Subcutaneous abdominal adipose tissue (tissue), 5 donors: ENCODE results near the gene MAGEF1.

Source experiments
- H3K27ac ChIP-seq: one replicate; pipeline ENCODE4 v1.7.0; 2013; ENCODE audit warnings: low read depth, mild to moderate bottlenecking, inconsistent platforms, low read length, moderate library complexity
- H3K27me3 ChIP-seq, 5 donors: one replicate each; pipeline ENCODE4 v1.7.0; 2013; ENCODE audit warnings: low read length in 5 of 5, inconsistent platforms in 1 of 5; ENCODE audit not compliant: control insufficient read depth in 5 of 5, insufficient read depth in 4 of 5
- H3K36me3 ChIP-seq, 5 donors: one replicate each; pipeline ENCODE4 v1.7.0; 2013; ENCODE audit warnings: low read length in 5 of 5; ENCODE audit not compliant: control insufficient read depth in 5 of 5, insufficient read depth in 5 of 5
- H3K4me1 ChIP-seq, 5 donors: one replicate each; pipeline ENCODE4 v1.7.0; 2013; ENCODE audit warnings: low read length in 5 of 5, mild to moderate bottlenecking in 3 of 5, moderate library complexity in 1 of 5; ENCODE audit not compliant: control insufficient read depth in 5 of 5, insufficient read depth in 5 of 5
- H3K4me3 ChIP-seq, 5 donors: one replicate each; pipeline ENCODE4 v1.7.0; 2013; ENCODE audit warnings: low read length in 5 of 5, low read depth in 1 of 5
- H3K9ac ChIP-seq, 5 donors: one replicate each; pipeline ENCODE4 v1.7.0; 2013; ENCODE audit warnings: low read length in 5 of 5, mild to moderate bottlenecking in 4 of 5, moderate library complexity in 3 of 5
- H3K9me3 ChIP-seq, 5 donors: one replicate each; pipeline ENCODE4 v1.7.0; 2013; ENCODE audit warnings: low read length in 5 of 5; ENCODE audit not compliant: control insufficient read depth in 5 of 5
- donor health status: healthy.
- donor health status: healthy.
- donor health status: healthy.
- donor health status: healthy.
- donor health status: healthy.

Gene MAGEF1

DNA sequence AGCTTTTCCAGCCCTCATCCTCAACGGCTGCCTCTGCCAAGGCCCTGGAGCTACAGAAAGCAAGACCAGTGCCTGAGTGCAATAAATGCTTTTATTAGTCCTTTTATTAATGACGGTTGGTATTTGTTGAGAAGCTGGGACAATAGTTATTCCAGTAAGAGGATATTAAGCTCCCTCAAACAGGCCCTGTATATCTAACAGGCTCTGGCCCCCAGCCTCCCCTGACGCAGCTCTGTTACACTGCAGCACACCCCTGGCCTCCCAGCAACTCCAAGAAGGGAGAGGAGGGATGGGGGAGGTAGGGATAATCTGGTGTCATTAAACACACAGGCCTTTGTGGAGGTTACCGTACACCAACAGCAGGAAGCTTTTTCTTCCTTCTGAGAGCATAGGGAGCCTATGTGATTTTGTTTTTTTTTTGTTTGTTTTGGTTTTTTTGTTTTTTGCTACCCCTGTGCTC lies 30.8 kb upstream of the MAGEF1 start:
- Histone ChIP-seq H3K27me3 (peaks cover 0 to 3% (median 0%) of the 10 kb centered on the region in 5 donors), H3K4me1 (peaks cover 0 to 6% (median 2%) of the 10 kb centered on the region in 5 donors), H3K27ac (no peak overlapping the region), H3K4me3 (no peak overlapping the region), H3K9ac (no peak overlapping the region), H3K9me3 (no peaks in the 10 kb centered on the region), H3K36me3 (no peaks in the 10 kb centered on the region)

DNA sequence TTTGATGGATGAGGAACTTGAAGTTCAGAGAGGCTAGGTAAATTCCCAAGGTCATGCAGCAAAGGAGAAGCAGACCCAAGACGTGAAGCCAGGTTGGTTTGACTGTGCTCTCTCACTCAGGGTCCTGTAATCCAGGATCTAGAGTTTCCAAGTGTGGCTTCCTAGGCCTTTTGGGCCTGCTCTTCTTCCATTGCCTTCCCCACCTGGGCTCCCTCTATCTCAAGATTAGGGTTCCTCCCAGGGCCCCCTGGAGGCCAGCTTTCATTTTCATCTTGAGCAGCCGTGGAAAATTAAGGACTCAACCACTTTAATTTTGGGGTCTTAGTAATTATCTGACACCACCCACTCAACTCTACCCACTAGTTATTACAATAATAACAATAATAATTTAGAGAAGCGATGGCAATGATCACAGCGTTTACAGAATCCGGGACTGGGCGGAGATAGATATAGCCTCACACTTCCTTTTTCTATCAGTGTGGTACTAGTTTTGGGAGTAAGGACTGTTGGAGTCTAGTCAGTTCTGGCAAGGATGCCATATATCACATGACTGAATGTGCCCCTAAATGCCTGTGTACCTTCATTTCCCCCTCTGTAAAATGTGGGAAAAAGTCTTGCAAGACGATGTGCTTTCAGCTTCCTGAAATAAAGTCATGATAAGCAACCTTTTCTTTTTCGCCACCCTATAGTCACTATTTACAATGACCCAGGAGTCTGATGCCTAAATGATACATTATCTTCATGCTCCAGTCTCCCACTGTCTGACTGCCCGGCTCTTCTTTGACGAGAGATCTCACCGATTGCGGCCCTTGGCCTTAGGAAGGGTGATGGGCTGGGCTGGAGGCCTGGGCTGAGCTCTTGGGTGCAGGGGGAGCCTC lies 30.2 kb upstream of the MAGEF1 start:
- no peak overlapping the region for H3K4me3 ChIP-seq
- H3K4me1 ChIP-seq, result peaks cover 2 to 12% (median 9%) of the 10 kb centered on the region in 5 donors
- no peak overlapping the region for H3K9ac ChIP-seq
- no peaks in the 10 kb centered on the region for H3K9me3 ChIP-seq
- H3K36me3 ChIP-seq, result no peaks in the 10 kb centered on the region
- peaks cover 0 to 3% (median 0%) of the 10 kb centered on the region in 5 donors for H3K27me3 ChIP-seq
- H3K27ac ChIP-seq, result no peak overlapping the region

DNA sequence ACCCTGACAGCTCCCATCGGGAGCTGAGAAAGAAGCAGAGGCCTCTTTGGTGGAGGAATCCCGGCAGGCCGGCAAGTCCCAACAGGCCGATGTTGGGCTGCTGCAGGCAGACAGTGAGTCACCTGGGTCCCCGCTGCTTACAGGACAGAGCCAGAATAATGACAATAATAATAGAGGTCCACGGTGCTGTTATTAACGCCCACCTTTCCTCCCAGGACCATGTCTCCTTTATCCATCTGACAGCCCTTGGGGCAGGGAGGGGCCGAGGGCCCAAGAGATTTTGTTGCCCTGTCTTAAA lies 29.3 kb upstream of the MAGEF1 start:
- Histone ChIP-seq H3K9ac (no peak overlapping the region), H3K4me3 (no peak overlapping the region), H3K27ac (no peak overlapping the region)

DNA sequence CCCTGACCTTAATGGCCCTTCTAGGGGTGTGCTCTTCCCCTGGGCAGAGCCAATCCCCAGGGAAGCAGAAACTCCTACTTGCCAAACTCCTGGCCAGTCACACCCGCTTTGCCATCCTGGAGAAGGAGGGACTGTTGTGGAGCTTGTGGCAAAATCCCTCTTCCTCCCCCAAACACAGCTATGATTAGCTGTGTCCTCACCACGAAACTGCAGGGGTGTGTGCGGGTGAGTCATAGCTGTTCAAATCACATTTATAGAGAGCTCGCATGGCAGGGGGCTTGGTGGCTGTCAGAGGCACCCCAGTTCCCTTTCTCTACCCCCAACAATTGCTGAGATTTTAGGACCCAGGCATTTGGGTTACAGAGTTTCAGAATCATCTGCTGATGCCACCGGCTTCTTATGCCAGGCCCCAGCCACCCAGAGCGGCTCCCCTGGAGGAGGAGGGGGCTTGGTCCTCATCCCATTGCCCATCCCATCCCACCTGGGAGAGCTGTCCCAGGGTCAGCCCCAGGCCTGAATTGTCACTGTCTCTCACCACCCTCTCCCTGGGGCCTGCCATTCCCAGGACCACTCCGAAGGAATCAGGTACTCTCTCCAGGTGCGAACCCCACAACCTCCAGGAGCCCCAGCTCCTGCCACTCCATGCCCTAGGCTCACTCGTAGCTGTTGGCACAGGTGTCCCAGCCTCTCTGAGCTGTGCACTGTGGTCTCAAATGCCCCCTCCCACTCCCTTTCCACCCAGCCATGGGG lies 28.8 kb upstream of the MAGEF1 start:
- H3K4me3 ChIP-seq, result no peak overlapping the region
- no peaks in the 10 kb centered on the region for H3K9me3 ChIP-seq
- H3K27ac ChIP-seq, result no peak overlapping the region
- peaks cover 0 to 3% (median 0%) of the 10 kb centered on the region in 5 donors for H3K27me3 ChIP-seq
- H3K36me3 ChIP-seq, result no peaks in the 10 kb centered on the region
- H3K9ac ChIP-seq, result no peak overlapping the region
- H3K4me1 ChIP-seq, result peaks cover 2 to 14% (median 12%) of the 10 kb centered on the region in 5 donors

More for the DNA sequence above, 29.3 kb upstream of the MAGEF1 start:
- peaks cover 0 to 3% (median 0%) of the 10 kb centered on the region in 5 donors for H3K27me3 ChIP-seq
- peaks cover 2 to 14% (median 12%) of the 10 kb centered on the region in 5 donors for H3K4me1 ChIP-seq
- H3K36me3 ChIP-seq, result no peaks in the 10 kb centered on the region
- H3K9me3 ChIP-seq, result no peaks in the 10 kb centered on the region

DNA sequence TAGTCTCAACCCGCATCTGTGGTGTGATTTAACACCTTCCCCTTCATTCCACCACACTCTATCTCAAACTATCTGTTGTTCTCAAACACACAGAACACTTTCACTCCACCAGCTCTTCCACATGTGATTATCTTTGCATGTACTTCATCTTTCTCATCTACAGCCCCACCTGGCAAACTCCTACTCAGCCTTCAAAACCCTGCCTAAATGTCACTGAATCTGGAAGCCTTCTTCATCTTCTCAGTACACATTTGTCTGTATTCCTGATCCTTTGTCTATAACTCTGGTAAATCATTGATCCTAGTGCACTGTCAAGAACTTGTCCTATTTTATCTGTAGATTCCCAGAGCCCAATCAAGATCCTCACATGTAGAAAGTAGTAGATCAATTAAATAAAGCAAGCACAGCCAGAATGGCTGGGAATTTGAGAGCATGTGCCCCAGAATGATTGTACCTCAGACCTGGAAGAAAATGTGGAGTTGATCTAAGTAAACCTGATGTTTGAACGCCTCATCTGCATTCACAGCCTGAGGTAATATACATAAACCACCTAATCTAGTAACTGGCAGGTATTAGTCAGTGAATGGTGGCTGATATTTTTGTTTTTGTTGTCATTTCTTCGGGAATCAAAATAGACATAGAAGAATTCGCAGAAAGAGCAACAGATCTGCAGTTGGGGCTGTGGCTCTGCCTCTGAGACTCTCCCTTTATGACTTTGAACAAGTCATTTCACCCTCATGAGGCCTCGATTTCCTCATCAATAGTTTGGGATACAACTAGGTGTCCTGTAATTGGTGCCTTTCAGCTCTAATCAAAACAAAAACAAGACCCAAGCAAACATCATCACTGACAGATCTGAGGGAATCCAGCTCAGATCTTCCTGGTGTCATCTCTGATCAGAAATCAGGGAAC lies 28.0 kb upstream of the MAGEF1 start:
- H3K27me3 ChIP-seq, result peaks cover 0 to 3% (median 0%) of the 10 kb centered on the region in 5 donors
- no peak overlapping the region for H3K4me3 ChIP-seq
- no peak overlapping the region for H3K27ac ChIP-seq
- no peak overlapping the region for H3K9ac ChIP-seq
- no peaks in the 10 kb centered on the region for H3K36me3 ChIP-seq
- peaks cover 2 to 14% (median 12%) of the 10 kb centered on the region in 5 donors for H3K4me1 ChIP-seq
- H3K9me3 ChIP-seq, result no peaks in the 10 kb centered on the region

DNA sequence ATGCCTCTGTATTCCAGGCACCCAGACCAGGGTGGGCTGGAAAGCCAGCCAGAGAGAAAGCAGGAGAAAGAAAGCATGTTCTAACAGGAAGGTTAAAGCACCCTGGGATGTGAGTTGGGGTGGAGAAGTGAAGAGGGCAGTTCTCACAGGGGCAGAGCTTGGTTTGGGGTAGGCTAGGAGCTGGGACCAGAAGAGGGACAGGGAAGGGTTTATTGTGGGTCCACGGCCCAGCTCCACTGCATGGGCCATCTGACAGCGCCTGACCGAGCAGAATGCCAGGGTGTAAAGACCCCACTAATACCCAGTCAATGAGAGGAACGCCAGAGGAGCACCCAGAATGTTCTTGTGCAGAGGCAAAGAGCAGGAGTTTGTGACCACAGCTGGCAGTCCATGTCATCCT lies 27.1 kb upstream of the MAGEF1 start:
- Histone ChIP-seq H3K36me3 (no peaks in the 10 kb centered on the region), H3K27ac (no peak overlapping the region), H3K9me3 (no peaks in the 10 kb centered on the region), H3K4me1 (peaks cover 2 to 14% (median 12%) of the 10 kb centered on the region in 5 donors), H3K27me3 (peaks cover 0 to 3% (median 0%) of the 10 kb centered on the region in 5 donors), H3K9ac (no peak overlapping the region), H3K4me3 (no peak overlapping the region)

DNA sequence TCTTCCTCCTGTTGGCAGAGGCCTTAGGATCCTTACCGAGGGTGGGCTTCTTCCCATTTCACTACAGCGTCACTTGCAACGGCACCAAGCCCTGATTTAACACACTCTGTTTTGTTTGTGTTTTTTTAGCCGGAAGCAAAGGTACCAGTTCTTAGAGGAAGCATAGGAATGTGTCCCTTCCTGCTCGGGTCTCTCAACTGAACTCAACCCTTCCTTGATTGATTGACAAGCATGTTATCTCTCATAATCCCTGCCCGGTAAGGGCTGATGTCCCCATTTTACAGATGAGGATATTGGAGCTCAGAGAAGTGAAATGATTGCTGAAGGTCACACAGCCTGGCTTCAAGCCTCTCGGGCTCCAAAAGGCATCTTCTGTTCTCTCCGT lies 26.6 kb upstream of the MAGEF1 start:
- Histone ChIP-seq H3K9ac (no peak overlapping the region), H3K27ac (no peak overlapping the region)

DNA sequence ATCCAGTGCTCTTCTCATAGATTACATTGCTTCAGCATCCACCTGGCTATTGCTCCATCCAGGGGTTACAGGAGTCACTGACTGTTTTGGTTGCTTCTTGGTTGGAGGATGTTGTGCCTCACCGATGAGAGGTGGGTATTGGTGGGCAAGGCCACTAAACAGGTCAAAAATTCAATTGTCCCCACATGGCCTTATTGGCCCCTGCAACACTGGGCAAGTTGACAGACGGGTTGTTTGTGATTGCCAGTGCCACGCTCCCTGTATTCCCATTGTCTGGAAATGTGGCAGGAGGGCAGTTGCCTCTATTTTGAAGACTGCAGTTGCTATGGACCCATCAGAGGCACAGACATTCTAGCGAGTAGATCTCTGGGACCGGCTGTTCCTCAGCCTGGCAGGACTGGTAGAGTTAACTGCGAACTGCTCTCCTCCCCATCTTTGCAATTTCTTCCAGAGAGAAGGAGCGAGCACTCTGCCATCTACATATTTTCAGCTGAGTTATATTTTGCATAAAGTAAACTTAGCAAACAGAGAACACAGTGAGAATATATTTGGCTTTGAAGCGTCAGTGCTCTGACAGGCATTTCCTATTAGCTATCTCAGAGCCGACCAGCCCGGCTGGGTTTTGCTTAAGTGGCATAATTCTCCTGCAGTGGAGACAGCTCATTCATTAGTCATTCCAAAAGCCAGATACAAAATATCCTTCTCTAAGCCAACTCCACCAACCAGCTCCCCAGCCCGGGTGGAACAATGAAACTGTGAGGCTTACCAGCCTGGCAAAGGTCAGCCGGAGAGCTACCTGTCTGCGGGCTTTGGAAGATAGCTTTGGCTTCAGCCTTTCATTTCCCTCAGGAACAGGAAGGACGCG lies 26.0 kb upstream of the MAGEF1 start:
- peak overlapping the region; percentile 27 for H3K27ac ChIP-seq
- H3K36me3 ChIP-seq, result no peaks in the 10 kb centered on the region
- H3K4me3 ChIP-seq, result no peak overlapping the region
- H3K27me3 ChIP-seq, result peaks cover 0 to 3% (median 0%) of the 10 kb centered on the region in 5 donors
- H3K4me1 ChIP-seq, result peaks cover 2 to 15% (median 12%) of the 10 kb centered on the region in 5 donors
- no peak overlapping the region for H3K9ac ChIP-seq
- no peaks in the 10 kb centered on the region for H3K9me3 ChIP-seq

More for the DNA sequence above, 26.6 kb upstream of the MAGEF1 start:
- Histone ChIP-seq H3K36me3 (no peaks in the 10 kb centered on the region), H3K9me3 (no peaks in the 10 kb centered on the region), H3K27me3 (peaks cover 0 to 3% (median 0%) of the 10 kb centered on the region in 5 donors), H3K4me1 (peaks cover 2 to 14% (median 12%) of the 10 kb centered on the region in 5 donors), H3K4me3 (no peak overlapping the region)

DNA sequence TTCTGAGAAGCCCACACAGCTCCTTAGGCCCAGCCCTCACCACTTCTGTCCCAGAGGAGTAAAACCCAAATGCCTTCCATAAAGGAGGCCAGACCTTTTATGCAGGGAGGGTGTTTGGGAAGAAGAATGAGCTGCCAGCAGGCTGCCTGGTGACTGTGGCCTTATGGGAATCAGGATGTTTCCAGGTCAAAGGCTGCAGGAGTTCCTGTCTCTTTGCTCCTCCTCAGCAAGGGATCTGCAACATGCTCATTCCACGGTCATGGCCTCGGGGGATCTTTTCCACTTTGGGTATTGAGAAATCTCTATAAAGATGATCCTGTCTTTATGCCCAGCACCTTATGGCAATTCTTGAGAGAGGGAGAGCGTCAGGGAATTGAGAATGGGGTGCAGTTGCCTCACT lies 25.2 kb upstream of the MAGEF1 start:
- no peaks in the 10 kb centered on the region for H3K36me3 ChIP-seq
- H3K4me1 ChIP-seq, result peaks cover 2 to 23% (median 18%) of the 10 kb centered on the region in 5 donors
- peaks cover 0 to 3% (median 0%) of the 10 kb centered on the region in 5 donors for H3K27me3 ChIP-seq
- H3K27ac ChIP-seq, result no peak overlapping the region
- H3K4me3 ChIP-seq, result no peak overlapping the region
- no peaks in the 10 kb centered on the region for H3K9me3 ChIP-seq
- H3K9ac ChIP-seq, result no peak overlapping the region
